ACC112 (cell line): ENCODE data around the gene SART3.

Experiments used
- H2AFZ ChIP-seq: fragments of 200-600 bp; sonication (generic); one replicate; pipeline ENCODE4 v1.6.0; 2017; ENCODE audit warnings: antibody characterized with exemption, low read length; ENCODE audit not compliant: unreplicated experiment
- H3K27ac ChIP-seq: fragments of 200-600 bp; sonication (generic); 2 replicates; pipeline ENCODE4 v1.5.1; 2014; ENCODE audit warnings: low read depth, mild to moderate bottlenecking, antibody characterized with exemption, low read length, moderate library complexity
- H3K27me3 ChIP-seq: fragments of 200-600 bp; sonication (generic); 2 replicates; pipeline ENCODE4 v1.6.1; 2014; ENCODE audit warnings: mild to moderate bottlenecking, antibody characterized with exemption, low read length, moderate library complexity, mixed read lengths; ENCODE audit not compliant: insufficient read depth
- H3K36me3 ChIP-seq: fragments of 200-600 bp; sonication (generic); 2 replicates; pipeline ENCODE4 v1.6.1; 2016; ENCODE audit warnings: mild to moderate bottlenecking, antibody characterized with exemption, low read length, moderate library complexity, mixed read lengths; ENCODE audit not compliant: insufficient read depth
- H3K4me1 ChIP-seq: fragments of 200-600 bp; sonication (generic); one replicate; pipeline ENCODE4 v1.6.1; 2016; ENCODE audit warnings: low read length, mixed read lengths; ENCODE audit not compliant: insufficient read depth, unreplicated experiment, control insufficient read depth
- H3K4me3 ChIP-seq: fragments of 200-600 bp; sonication (generic); 2 replicates; pipeline ENCODE4 v1.5.1; 2014; ENCODE audit warnings: mild to moderate bottlenecking, low read depth, low read length
- H3K79me2 ChIP-seq: fragments of 200-600 bp; sonication (generic); one replicate; pipeline ENCODE4 v1.6.0; 2016; ENCODE audit warnings: low read length; ENCODE audit not compliant: control insufficient read depth, unreplicated experiment, insufficient read depth

SART3 gene, protein sequence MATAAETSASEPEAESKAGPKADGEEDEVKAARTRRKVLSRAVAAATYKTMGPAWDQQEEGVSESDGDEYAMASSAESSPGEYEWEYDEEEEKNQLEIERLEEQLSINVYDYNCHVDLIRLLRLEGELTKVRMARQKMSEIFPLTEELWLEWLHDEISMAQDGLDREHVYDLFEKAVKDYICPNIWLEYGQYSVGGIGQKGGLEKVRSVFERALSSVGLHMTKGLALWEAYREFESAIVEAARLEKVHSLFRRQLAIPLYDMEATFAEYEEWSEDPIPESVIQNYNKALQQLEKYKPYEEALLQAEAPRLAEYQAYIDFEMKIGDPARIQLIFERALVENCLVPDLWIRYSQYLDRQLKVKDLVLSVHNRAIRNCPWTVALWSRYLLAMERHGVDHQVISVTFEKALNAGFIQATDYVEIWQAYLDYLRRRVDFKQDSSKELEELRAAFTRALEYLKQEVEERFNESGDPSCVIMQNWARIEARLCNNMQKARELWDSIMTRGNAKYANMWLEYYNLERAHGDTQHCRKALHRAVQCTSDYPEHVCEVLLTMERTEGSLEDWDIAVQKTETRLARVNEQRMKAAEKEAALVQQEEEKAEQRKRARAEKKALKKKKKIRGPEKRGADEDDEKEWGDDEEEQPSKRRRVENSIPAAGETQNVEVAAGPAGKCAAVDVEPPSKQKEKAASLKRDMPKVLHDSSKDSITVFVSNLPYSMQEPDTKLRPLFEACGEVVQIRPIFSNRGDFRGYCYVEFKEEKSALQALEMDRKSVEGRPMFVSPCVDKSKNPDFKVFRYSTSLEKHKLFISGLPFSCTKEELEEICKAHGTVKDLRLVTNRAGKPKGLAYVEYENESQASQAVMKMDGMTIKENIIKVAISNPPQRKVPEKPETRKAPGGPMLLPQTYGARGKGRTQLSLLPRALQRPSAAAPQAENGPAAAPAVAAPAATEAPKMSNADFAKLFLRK

DNA sequence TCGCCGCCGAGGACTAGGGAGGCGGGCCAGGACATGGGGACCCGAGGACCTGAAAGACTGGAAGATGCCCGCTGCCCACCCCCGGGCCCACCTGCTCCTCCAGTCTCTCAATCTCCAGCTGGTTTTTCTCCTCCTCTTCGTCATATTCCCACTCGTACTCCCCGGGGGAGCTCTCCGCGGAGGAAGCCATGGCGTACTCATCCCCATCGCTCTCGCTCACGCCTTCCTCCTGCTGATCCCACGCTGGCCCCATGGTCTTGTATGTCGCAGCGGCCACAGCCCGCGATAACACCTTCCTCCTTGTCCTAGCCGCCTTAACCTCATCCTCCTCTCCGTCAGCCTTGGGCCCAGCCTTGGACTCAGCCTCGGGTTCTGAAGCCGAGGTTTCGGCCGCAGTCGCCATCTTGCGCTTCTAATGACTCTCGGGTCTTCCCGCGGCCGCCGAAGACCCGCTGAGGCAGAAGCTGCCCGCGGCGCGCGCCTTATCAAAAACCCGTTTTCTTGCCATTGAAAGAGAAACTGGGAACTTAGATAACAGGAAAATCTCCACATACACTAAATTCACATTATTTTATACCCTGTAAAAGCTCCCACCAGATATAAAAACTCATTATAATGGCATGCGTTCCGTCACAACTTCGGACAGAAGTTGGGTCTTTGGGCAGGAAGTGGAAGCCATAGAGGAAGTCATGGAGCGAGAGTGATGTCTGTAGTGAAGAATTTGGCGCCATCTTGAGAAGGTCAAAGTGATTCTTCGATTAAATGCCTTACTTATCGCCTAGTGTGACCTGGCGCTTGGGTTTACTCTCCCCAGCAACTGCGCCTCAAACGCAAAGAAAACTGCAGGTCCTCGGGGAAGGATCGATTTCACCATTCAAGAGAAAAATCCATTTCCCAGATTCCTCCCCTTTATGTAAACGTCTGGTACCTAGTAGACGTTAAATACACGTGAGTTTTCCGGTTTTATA is at the start of gene SART3:
TSS of gene SART3 (minus strand) at position 422 of the 968 bp plus-strand sequence. CDS start at position 403, 19 bp downstream.
- H3K27me3 ChIP-seq, result no peaks in the 10 kb centered on the region
- H3K4me1 ChIP-seq, result peaks cover 36% of the 10 kb centered on the region
- H3K4me3 ChIP-seq, result peak within 1 kb of the TSS; percentile 99
- peak within 1 kb of the TSS; percentile 96 for H3K27ac ChIP-seq
- H3K36me3 ChIP-seq, result peaks cover 16% of the 10 kb centered on the region
- peaks cover 70% of the 10 kb centered on the region for H3K79me2 ChIP-seq
- peak within 1 kb of the TSS; percentile 97 for H2AFZ ChIP-seq

DNA sequence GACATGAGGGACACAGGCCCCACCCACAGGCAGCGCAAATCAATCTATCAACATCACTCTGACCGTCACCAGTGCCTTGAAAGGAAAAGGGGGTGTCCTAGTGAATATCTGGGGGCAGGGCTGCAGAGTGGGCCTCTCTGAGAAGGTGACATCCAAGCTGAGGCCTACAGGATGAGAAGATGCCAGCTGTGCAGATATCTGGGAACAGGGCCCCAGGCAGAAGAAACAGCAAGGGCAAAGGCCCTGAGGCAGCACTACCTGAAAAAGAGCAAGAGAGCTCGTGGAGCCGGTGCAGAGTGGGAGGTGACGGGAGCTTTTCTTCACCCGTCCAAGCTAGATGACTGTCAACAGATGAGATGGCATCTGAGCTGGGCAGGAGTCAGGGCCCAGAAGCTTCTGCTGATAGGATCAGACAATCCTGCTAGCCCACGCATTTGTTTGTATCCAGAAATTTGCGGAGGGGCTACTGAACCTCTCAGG is 49.4 kb upstream of the SART3 start:
- Histone ChIP-seq H3K4me1 (peaks cover 19% of the 10 kb centered on the region), H3K27me3 (no peaks in the 10 kb centered on the region), H3K36me3 (no peaks in the 10 kb centered on the region), H2AFZ (no peak overlapping the region), H3K79me2 (no peaks in the 10 kb centered on the region), H3K4me3 (no peak overlapping the region), H3K27ac (no peak overlapping the region)

DNA sequence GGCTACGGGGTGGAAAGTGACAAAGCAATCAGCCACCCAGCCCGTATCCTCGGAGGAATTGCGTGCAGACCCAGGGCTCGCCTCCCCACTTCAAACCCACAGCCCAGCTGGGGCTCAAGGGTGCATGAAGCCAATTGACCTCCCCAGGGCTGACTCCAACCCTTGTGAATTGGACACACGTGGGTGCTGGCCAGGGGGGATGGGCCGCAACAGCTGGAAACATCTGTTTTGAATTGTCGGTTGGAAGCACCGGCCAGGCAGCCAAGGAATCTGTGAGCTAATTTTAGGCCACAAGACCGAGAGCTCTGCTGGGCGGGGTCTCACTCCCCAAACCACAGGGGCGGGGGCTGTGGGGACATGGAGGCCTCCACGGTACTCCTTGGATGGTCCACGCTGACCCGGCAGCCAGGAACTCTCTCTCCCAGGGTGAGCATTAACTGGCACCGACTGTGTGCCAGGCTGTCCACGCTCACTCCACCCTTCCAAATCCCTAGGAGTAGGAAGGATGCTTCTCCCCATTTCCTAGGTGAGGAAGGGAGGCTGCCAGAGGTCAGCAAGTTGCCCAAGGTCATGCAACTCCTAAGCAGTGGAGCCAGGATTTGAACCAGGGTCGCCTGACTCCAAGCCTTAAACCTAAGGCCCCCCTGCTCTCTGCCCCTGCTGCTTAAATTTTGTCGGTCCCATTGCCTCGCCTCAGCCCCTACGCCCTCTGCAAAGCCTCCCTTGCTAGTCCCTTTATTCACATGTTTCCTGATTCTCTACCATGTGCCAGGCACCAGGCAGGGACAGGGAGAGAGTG is 48.8 kb upstream of the SART3 start:
- Histone ChIP-seq H3K4me1 (peaks cover 23% of the 10 kb centered on the region), H3K36me3 (no peaks in the 10 kb centered on the region), H2AFZ (no peak overlapping the region), H3K27me3 (no peaks in the 10 kb centered on the region), H3K27ac (no peak overlapping the region), H3K4me3 (no peak overlapping the region), H3K79me2 (no peaks in the 10 kb centered on the region)

DNA sequence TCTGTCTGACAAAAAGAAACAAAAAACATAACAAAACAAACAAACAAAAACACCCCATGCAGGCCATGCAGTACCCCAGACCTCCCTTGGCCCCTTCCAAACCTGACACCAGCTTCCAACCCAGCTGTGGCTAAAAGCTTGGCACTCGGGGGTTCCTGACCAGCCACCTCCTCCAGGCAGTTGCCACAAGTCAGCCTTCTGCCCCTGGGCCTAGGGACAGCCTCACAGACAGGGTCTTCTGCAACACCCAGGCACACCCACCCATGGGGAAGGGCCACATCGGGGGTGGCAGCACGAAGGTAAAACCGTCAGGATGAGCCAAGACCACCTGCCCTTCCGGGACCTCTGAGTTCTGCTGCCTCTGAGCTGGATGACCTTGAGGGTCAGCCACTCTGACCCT is 47.6 kb upstream of the SART3 start:
- Histone ChIP-seq H2AFZ (no peak overlapping the region), H3K4me1 (peaks cover 23% of the 10 kb centered on the region), H3K27me3 (no peaks in the 10 kb centered on the region), H3K27ac (no peak overlapping the region), H3K4me3 (no peak overlapping the region), H3K36me3 (no peaks in the 10 kb centered on the region), H3K79me2 (no peaks in the 10 kb centered on the region)

DNA sequence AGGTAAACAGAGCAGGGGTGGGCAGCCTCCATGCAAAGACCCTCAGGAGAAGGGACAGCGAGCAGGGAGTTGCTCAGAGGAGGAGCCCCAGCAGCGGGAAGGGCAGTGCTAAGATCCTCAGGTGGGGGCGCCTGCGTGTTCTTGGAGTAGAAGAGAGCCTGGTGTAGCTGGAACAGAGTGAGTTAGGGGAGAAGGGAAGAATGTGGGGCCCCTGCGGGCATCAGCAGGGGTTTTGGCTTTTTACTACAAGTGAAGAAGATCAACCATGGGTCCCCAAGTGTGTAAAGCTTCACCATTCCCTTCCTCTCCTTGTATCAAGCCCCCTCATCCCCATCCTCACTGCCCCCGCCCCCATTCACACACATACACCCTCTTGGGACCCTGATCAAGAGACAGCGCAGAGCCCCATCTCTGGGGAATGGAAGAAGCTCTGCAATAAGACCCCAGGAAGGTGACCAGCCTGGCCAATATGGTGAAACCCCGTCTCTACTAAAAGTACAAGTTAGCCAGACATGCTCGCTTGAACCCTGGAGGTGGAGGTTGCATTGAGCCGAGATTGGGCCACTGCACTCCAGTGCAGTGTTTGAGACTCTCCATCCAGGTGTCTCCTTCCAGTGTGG is 47.1 kb upstream of the SART3 start:
- no peaks in the 10 kb centered on the region for H3K27me3 ChIP-seq
- no peak overlapping the region for H3K4me3 ChIP-seq
- H3K4me1 ChIP-seq, result peaks cover 23% of the 10 kb centered on the region
- no peak overlapping the region for H2AFZ ChIP-seq
- H3K79me2 ChIP-seq, result no peaks in the 10 kb centered on the region
- H3K36me3 ChIP-seq, result no peaks in the 10 kb centered on the region
- H3K27ac ChIP-seq, result no peak overlapping the region

DNA sequence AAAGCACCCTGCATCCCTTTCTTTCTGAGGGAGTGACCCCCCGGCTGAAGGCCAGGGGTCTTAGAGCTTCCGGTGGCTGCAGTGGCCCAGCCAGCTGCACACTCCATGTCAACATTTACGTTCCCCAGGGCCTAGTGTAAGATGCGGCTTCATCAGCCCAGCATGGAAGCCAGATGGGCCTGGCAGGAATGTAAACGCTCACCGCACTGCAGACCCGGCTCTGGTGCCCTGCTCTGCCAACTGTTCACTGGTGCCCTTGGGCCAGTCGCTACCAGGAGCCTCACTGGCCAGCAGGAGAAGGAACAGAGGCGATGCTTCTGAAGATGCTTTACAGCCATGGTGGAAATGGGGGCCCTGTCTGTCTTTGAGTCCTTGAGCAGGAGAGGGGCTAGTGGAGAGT is 45.5 kb upstream of the SART3 start:
- Histone ChIP-seq H3K27me3 (no peaks in the 10 kb centered on the region), H3K79me2 (no peaks in the 10 kb centered on the region), H2AFZ (no peak overlapping the region), H3K27ac (no peak overlapping the region), H3K4me3 (no peak overlapping the region), H3K4me1 (peaks cover 16% of the 10 kb centered on the region), H3K36me3 (no peaks in the 10 kb centered on the region)

DNA sequence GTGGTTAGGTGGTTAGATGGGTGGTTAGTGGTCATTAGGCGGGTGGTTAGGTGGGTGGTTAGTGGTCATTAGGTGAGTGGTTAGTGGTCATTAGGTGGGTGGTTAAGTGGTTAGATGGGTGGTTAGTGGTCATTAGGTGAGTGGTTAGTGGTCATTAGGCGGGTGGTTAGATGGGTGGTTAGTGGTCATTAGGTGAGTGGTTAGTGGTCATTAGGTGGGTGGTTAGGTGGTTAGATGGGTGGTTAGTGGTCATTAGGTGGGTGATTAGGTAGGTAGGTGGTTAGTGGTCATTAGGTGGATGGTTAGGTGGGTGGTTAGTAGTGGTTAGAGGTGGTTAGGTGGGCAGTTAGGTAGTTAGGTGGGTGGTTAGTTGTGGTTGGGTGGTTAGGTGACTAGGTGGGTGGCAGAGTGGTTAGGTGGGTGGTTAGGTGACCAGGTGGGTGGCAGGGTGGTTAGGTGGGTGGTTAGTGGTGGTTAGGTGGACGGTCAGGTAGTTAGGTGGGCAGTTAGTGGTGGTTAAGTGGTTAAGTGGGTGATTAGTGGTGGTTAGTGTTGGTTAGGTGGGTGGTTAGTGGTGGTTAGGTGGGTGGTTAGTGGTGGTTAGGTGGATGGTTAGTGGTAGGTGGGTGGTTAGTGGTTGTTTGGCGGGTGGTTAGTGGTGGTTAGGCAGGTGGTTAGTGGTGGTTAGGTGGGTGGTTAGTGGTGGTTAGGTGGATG is 44.9 kb upstream of the SART3 start:
- no peaks in the 10 kb centered on the region for H3K36me3 ChIP-seq
- H2AFZ ChIP-seq, result no peak overlapping the region
- no peaks in the 10 kb centered on the region for H3K27me3 ChIP-seq
- H3K4me3 ChIP-seq, result no peak overlapping the region
- H3K27ac ChIP-seq, result peak overlapping the region; percentile 59; the same call in 1 of the 2 replicates
- H3K4me1 ChIP-seq, result peaks cover 16% of the 10 kb centered on the region
- H3K79me2 ChIP-seq, result no peaks in the 10 kb centered on the region

DNA sequence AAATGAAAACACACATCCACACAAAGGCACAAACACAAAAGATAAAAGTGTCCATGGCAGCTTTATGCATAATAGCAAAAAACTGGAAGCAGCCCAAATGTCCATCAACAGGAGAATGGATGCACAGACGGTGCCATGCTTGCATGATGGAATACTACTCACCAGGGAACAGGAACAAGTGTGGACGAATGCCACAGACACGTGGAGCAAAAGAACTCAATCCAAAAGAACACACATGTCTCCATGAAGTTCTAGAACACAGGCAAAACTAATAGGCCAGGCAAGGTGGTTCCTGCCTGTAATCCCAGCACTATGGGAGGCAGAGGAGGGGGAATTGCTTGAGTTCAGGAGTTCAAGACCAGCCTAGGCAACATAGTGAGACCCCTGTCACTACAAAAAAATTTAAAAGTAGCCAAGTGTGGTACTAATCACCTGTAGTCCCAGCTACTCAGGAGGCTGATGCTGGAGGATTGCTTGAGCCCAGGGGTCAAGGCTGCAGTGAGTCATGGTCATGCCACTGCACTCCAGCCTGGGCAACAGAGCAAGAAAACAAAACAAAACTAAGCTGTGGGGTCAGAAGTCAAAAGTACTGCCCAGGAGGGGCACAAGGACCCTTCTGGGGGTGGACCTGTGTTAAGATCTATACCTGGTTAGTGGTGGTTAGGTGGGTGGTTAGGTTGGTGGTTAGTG is 44.2 kb upstream of the SART3 start:
- Histone ChIP-seq H3K27me3 (no peaks in the 10 kb centered on the region), H3K79me2 (no peaks in the 10 kb centered on the region), H2AFZ (no peak overlapping the region), H3K27ac (peak overlapping the region; percentile 59; the same call in 1 of the 2 replicates), H3K4me3 (no peak overlapping the region), H3K36me3 (no peaks in the 10 kb centered on the region), H3K4me1 (peaks cover 16% of the 10 kb centered on the region)
